Left renal cortex interstitium (tissue), 4 donors: ENCODE measurements around the gene BEST1. TPM values are rescaled to one million over a fixed set of nuclear protein-coding genes. Genes with fewer than 3 reads are reported as not detected.

Source experiments
- DNase-seq, 4 donors: peaks; one replicate each; pipeline ENCODE4 v3.0.0-alpha.2; 2013; ENCODE audit warnings: low read depth in 4 of 4, low spot score in 2 of 4, missing footprints in 1 of 4
- polyA plus RNA-seq, 4 donors: library from polyadenylated mRNA; unstranded; fragments of 120-200 nt; gene quantifications; one replicate each; pipeline ENCODE4 v1.2.1, GENCODE V29; 2013; ENCODE audit not compliant: insufficient read length in 4 of 4

The BEST1 gene
- polyA plus RNA-seq, 4 donors = 3.7 to 6.8 (median 4.9) TPM

DNA sequence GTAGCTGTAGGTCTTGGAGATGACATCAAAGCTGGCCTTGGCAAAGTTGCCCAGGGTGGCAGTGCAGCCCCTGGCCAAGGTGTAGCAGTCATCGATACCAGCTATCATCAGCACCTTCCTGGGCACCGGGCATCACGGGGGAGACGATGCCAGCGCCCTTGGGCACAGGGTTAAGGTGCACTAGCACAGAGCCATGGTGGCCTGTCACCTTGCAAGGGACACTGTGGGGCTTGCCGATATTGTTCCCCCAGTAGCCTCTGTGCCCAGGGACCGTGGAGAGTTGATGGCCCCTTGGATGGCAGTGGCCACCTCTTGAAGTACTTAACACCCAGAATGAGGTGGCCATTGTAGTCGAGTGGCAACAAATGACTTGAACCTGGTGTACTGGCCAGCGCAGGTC, 61.7 kb downstream of the BEST1 start:
- DNase-seq = no peak

DNA sequence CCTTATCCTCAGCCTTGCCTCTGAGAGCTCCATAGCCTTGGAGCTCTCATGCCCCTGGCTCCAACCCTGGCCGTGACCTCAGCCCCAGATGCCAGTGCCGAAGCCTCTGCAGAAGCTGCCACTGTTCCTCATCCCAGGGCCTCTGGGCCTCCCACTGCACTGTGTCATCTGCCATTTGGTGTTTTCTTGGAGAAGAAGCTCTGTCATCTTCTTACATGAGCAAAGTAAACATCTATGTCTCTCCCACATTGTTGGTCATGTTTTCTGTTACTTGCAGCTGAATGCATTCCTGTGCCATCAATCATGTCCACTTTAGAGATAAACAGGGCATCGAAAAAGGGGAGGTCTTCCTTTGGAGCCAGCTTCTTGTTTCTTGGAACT, 62.3 kb downstream of the BEST1 start:
- DNase-seq = no peak

DNA sequence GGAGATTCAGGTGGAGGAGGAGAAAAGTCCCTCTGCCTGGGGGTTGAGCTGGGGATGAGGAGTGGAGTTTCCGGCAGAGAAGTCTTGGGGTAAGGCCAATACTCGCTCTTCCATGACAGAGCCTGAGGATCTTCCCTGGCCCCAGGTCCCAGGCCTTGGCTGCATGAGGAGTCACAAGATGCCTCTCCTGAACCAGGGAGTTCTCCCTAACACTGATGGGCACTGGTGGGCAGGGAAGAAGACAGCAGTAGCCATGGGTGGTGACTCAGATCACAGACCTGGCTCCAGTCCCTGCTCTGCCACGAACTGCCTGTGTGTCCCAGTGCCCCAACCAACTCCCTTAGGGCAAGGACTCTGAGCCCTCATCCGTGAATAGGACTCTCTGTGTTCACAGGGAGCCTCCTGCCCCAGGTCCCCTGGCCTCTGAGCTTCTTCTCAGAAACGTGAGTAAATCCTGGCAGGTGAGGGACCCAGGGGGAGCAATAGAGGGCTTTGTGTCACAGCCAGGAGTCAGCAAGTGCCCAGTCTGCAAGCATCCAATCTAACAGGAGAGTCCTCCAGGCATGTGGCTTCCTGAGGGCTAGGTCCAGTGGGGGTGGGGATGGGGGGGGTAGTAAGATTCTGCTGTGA, 62.8 kb downstream of the BEST1 start:
- no peak for DNase-seq

Other genes with a start within 250 kb of the BEST1 start
- gene MYRF, start 197.7 kb upstream of the BEST1 start, polyA plus RNA-seq = 10 to 100 TPM; 17.3 to 32.8 (median 22.9) TPM
- gene TMEM258, start 157.8 kb upstream of the BEST1 start, polyA plus RNA-seq = 100 to 1,000 TPM; 151 to 213 (median 165) TPM
- gene FEN1, start 157.4 kb upstream of the BEST1 start, polyA plus RNA-seq = 10 to 100 TPM; 36.6 to 47.7 (median 38.5) TPM
- gene FADS1, start 133.3 kb upstream of the BEST1 start, polyA plus RNA-seq = 10 to 100 TPM; 37.0 to 44.4 (median 43.7) TPM
- gene FADS2, start 122.1 kb upstream of the BEST1 start, polyA plus RNA-seq = 100 to 1,000 TPM in 2 of 4 donors, 10 to 100 TPM in 2; 82.9 to 117 (median 98.9) TPM
- gene FADS3, start 58.8 kb upstream of the BEST1 start, polyA plus RNA-seq = 10 to 100 TPM; 16.2 to 21.5 (median 16.8) TPM
- 10 to 100 TPM; 18.8 to 28.5 (median 23.5) TPM for gene RAB3IL1, start 32.8 kb upstream of the BEST1 start, polyA plus RNA-seq
- gene FTH1, start 17.3 kb downstream of the BEST1 start, polyA plus RNA-seq = 1,000 to 10,000 TPM; 2,075 to 2,330 (median 2,257) TPM
- 10 to 100 TPM; 31.6 to 42.7 (median 39.0) TPM for gene INCENP, start 173.7 kb downstream of the BEST1 start, polyA plus RNA-seq
- not detected for gene SCGB1D1, start 239.9 kb downstream of the BEST1 start, polyA plus RNA-seq